ENCODE measurements around the gene LLPH.

DNA sequence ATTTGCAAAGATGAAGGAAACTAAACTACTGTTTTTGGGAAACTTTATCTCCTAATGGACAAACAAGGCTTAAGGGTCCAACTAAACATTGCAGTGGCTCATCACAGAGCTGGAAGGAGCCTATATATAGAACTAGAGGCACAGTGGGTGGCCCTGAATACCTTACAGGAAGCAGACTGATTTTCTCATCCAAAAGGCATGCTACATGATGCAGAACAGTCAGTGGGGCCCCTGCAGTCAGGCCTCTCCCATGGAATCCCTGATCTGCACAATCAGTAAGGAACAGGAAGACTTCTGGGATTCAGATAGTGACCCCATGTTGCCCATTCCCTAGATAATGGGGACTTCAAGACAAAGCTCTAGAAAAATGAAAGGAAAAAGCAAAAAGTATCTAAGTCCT lies 1.9 kb upstream of the LLPH start:
- no peak for TF ChIP-seq CTCF (IDR thresholded peaks at IDR 0.05 in 4 of 5, conservative IDR thresholded peaks at IDR 0.05 in 1 of 5)
- TF ChIP-seq POLR2A (IDR thresholded peaks at IDR 0.05) = no peak
